Prostate gland (tissue), 2 donors: ENCODE data around the gene C13orf46.

Experiments used
- POLR2AphosphoS5 ChIP-seq: sonication (generic); formaldehyde crosslinking; IDR thresholded peaks from one replicate; pipeline ENCODE4 v1.6.1; 2017; ENCODE audit warnings: antibody characterized with exemption
- TF ChIP-seq, protein P1 (sequence below), 4 experiments: fragments of 200-600 bp in 2 of 4; fragments of 450-650 bp in 2 of 4; sonication (generic) in 2 of 4; IDR thresholded peaks; 1 replicate in 3 of 4; 2 replicates in 1 of 4; pipeline ENCODE4 v1.5.1; 2016 to 2019; ENCODE audit warnings: antibody characterized with exemption in 4 of 4, mild to moderate bottlenecking in 2 of 4, moderate library complexity in 2 of 4

DNA sequence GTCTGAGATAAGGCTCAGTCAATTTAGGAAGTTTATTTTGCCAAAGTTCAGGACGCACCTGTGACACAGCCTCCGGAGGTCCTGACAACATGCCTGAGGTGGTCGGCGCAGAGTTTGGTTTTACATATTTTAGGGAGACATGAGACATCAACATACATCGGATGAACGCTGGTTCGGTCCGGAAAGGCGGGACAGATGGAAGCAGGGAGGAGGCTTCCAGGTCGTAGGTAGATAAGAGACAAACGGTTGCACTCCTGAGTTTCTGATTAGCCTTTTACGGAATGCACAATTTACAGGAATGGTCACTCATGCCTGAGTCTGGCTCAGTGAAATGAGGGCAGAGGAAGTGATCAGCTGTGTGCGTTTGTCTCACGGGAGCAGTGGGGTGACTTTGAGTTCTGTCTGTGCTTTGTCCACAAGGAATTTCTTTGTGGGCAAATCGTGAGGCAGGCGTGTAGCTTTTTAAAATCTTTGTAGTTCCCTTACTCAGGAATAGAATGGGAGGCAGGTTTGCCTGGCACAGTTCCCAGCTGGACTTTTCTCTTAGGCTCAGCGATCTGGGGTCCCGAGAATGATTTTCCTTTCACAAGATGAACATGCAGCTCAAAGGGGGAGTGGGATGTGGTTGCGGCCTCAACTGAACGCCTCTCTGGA is 36.2 kb downstream of the C13orf46 start:
- TF ChIP-seq POLR2AphosphoS5, result no peak
- TF ChIP-seq, protein P1, sequence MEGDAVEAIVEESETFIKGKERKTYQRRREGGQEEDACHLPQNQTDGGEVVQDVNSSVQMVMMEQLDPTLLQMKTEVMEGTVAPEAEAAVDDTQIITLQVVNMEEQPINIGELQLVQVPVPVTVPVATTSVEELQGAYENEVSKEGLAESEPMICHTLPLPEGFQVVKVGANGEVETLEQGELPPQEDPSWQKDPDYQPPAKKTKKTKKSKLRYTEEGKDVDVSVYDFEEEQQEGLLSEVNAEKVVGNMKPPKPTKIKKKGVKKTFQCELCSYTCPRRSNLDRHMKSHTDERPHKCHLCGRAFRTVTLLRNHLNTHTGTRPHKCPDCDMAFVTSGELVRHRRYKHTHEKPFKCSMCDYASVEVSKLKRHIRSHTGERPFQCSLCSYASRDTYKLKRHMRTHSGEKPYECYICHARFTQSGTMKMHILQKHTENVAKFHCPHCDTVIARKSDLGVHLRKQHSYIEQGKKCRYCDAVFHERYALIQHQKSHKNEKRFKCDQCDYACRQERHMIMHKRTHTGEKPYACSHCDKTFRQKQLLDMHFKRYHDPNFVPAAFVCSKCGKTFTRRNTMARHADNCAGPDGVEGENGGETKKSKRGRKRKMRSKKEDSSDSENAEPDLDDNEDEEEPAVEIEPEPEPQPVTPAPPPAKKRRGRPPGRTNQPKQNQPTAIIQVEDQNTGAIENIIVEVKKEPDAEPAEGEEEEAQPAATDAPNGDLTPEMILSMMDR (IDR thresholded peaks at IDR 0.05), result no peak
